ENCODE data around the gene CHRNB2.

The CHRNB2 gene

DNA sequence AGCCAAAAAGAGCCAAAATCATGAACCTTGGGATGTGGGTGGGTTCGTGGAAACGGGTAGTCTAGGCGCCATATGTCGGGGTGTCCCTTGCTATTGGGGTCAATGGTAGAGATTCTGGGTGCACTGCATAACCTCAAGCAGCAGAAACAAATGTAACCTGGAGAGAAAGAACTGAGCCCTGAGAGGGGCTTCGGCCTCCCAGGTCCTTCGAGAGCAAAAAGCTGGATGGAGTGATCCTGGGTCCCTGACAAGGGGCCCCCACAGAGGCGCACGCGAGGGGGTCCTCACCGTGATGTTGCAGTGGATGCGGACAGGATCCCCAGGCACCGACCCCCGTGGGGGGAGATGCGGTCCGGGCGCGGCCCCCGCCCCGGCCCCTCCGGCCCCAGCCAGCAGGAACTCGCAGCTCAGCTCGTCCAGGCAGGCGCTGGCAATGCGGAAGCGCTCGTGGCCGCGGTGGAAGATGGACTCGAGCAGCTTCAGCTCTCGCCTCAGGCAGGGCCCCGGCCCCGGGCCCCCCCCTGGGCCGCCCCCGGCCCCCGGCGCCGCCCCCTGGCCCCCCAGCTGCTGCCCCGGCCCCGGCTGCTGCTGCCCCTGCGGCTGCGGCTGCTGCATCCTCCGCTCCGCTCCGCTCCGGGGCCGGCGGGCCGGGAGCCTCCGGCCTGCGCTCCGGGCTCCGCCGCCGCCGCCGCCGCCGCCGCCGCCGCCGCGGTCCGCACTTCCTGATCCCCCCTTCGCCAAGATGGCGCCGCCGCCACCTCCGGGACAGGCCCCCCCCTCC is 9.4 kb upstream of the CHRNB2 start, which contains the start of gene UBE2Q1:
Gene UBE2Q1, minus strand, starts transcription at position 724 of the 781 bp plus-strand sequence. Its CDS starts 109 bp downstream, at position 615.
- Histone ChIP-seq H3K9me3 (ENCODE audit: control insufficient read depth, insufficient read depth, low read depth, low read length) (no peaks in the 10 kb centered on the region), H3K36me3 (ENCODE audit: control insufficient read depth in 2 of 2, insufficient read depth in 1 of 2, low read length in 2 of 2) (peaks cover under 1 to 34% of the 10 kb centered on the region in 2 experiments; a peak in 1 of 3 replicates), H3K27ac (ENCODE audit: extremely low read depth, low read depth, low read length) (peak within 1 kb of the TSS; percentile 73), H3K4me3 (ENCODE audit: low read depth, low read length) (peak within 1 kb of the TSS; percentile 81), H3K4me1 (ENCODE audit: control insufficient read depth, insufficient read depth, low read length) (no peaks in the 10 kb centered on the region)
- TF ChIP-seq ZNF785 (tag by site-specific recombination; IDR thresholded peaks at IDR 0.05), result no peak
- no peak for TF ChIP-seq ZNF394 (tag by site-specific recombination; IDR thresholded peaks at IDR 0.05; ENCODE audit: borderline replicate concordance)
- TF ChIP-seq ZNF16 (tag by site-specific recombination; IDR thresholded peaks at IDR 0.05; ENCODE audit: low read depth), result no peak
- TF ChIP-seq ZNF311 (tag by site-specific recombination; IDR thresholded peaks at IDR 0.05; ENCODE audit: borderline replicate concordance), result no peak
- TF ChIP-seq ZBTB8A (tag by site-specific recombination; IDR thresholded peaks at IDR 0.05), result no peak
- no peak for TF ChIP-seq SCRT2 (tag by site-specific recombination; IDR thresholded peaks at IDR 0.05)
- peak; percentile 27; the same call in 1 of the 2 replicates for TF ChIP-seq ZIC2 (tag by site-specific recombination; IDR thresholded peaks at IDR 0.05)
- peak; percentile 60 for TF ChIP-seq ZBTB10 (tag by site-specific recombination; IDR thresholded peaks at IDR 0.05)
- no peak for TF ChIP-seq ZNF174 (tag by site-specific recombination; IDR thresholded peaks at IDR 0.05)
- TF ChIP-seq ZNF391 (tag by site-specific recombination; IDR thresholded peaks at IDR 0.05; ENCODE audit: borderline replicate concordance, low read depth), result no peak
- peak; percentile 47 for TF ChIP-seq GLIS2 (tag by site-specific recombination; IDR thresholded peaks at IDR 0.05)
- TF ChIP-seq ZFP41 (tag by site-specific recombination; IDR thresholded peaks at IDR 0.05; ENCODE audit: borderline replicate concordance), result no peak
- ChIA-PET CTCF (interaction anchor here (0.5 to 1.9 kb wide), 2 partner anchors 11 to 111 kb away, joined by 4 to 13 read pairs; no protein-coding TSS in a partner anchor), POLR2A (interaction anchor here (0.6 to 1.0 kb wide), 3 partner anchors 10 to 45 kb away, joined by 3 to 5 read pairs (median 3); partner anchors contain the start of gene CHRNB2)

- Histone ChIP-seq H3K27ac (ENCODE audit: extremely low read depth, low read depth, low read length) (peak overlapping the region; percentile 73), H3K4me1 (ENCODE audit: control insufficient read depth, insufficient read depth, low read length) (no peaks in the 10 kb centered on the region), H3K4me3 (ENCODE audit: low read depth, low read length) (peak overlapping the region; percentile 81), H3K36me3 (ENCODE audit: control insufficient read depth in 2 of 2, insufficient read depth in 1 of 2, low read length in 2 of 2) (peaks cover 0 to 26% of the 10 kb centered on the region in 2 experiments; a peak in 1 of 3 replicates), H3K9me3 (ENCODE audit: control insufficient read depth, insufficient read depth, low read depth, low read length) (no peaks in the 10 kb centered on the region)
- ChIA-PET POLR2A (interaction anchor here (0.5 to 1.0 kb wide), 4 partner anchors 9 to 479 kb away, joined by 3 to 7 read pairs (median 4); partner anchors contain the start of gene CHRNB2), CTCF (interaction anchor here (0.7 to 2.3 kb wide), 36 partner anchors 10 to 533 kb away, joined by 3 to 35 read pairs (median 4); partner anchors contain the start of gene KCNN3)
- no peak for TF ChIP-seq ZNF148 (tag by site-specific recombination; IDR thresholded peaks at IDR 0.05; ENCODE audit: borderline replicate concordance)
- TF ChIP-seq ZNF121 (tag by site-specific recombination; IDR thresholded peaks at IDR 0.05), result peak; percentile 63; the same call in 1 of the 2 replicates
- peak; percentile 93 for TF ChIP-seq ZNF692 (tag by site-specific recombination; IDR thresholded peaks at IDR 0.05)
- TF ChIP-seq ZNF843 (tag by site-specific recombination; IDR thresholded peaks at IDR 0.05), result peak; percentile 90
- TF ChIP-seq ZXDB (tag by site-specific recombination; IDR thresholded peaks at IDR 0.05), result peak; percentile 100
- peak; percentile 91 for TF ChIP-seq GLIS1 (tag by site-specific recombination; IDR thresholded peaks at IDR 0.05)
- no peak for TF ChIP-seq ZNF510 (tag by site-specific recombination; IDR thresholded peaks at IDR 0.05; ENCODE audit: insufficient replicate concordance)
- TF ChIP-seq ZNF423 (tag by site-specific recombination; IDR thresholded peaks at IDR 0.05), result peak; percentile 51; the same call in 1 of the 2 replicates
- no peak; the same call in 1 of the 2 replicates for TF ChIP-seq ZNF133 (tag by site-specific recombination; IDR thresholded peaks at IDR 0.05)
- TF ChIP-seq, protein P1, sequence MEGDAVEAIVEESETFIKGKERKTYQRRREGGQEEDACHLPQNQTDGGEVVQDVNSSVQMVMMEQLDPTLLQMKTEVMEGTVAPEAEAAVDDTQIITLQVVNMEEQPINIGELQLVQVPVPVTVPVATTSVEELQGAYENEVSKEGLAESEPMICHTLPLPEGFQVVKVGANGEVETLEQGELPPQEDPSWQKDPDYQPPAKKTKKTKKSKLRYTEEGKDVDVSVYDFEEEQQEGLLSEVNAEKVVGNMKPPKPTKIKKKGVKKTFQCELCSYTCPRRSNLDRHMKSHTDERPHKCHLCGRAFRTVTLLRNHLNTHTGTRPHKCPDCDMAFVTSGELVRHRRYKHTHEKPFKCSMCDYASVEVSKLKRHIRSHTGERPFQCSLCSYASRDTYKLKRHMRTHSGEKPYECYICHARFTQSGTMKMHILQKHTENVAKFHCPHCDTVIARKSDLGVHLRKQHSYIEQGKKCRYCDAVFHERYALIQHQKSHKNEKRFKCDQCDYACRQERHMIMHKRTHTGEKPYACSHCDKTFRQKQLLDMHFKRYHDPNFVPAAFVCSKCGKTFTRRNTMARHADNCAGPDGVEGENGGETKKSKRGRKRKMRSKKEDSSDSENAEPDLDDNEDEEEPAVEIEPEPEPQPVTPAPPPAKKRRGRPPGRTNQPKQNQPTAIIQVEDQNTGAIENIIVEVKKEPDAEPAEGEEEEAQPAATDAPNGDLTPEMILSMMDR (tag by site-specific recombination; IDR thresholded peaks at IDR 0.05), result no peak; the same call in 1 of the 2 replicates
- no peak for TF ChIP-seq HOXD13 (CRISPR knock-in tag; IDR thresholded peaks at IDR 0.05; ENCODE audit: borderline replicate concordance)
Observed at GRCh38 chr1:154558720-154559465, 8.7 kb upstream of the CHRNB2 start.

All from HEK293 (cell line).